PC-9 (cell line): Measurements from ENCODE around the gene ADAMTS6.

ENCODE experiments used
- EZH2 ChIP-seq: fragments of 200-600 bp; sonication (generic); IDR thresholded peaks from 2 replicates; pipeline ENCODE4 v1.8.0; 2017; ENCODE audit warnings: antibody characterized with exemption, low read depth
- TF ChIP-seq, protein P1 (sequence below): fragments of 200-600 bp; sonication (generic); conservative IDR thresholded peaks from 2 replicates; pipeline ENCODE4 v1.6.1; 2017; ENCODE audit warnings: mixed run types, antibody characterized with exemption, mild to moderate bottlenecking, moderate library complexity

GRCh38 chr5:65132386-65132785 lies 349.3 kb downstream of the ADAMTS6 start:
- TF ChIP-seq, protein P1, sequence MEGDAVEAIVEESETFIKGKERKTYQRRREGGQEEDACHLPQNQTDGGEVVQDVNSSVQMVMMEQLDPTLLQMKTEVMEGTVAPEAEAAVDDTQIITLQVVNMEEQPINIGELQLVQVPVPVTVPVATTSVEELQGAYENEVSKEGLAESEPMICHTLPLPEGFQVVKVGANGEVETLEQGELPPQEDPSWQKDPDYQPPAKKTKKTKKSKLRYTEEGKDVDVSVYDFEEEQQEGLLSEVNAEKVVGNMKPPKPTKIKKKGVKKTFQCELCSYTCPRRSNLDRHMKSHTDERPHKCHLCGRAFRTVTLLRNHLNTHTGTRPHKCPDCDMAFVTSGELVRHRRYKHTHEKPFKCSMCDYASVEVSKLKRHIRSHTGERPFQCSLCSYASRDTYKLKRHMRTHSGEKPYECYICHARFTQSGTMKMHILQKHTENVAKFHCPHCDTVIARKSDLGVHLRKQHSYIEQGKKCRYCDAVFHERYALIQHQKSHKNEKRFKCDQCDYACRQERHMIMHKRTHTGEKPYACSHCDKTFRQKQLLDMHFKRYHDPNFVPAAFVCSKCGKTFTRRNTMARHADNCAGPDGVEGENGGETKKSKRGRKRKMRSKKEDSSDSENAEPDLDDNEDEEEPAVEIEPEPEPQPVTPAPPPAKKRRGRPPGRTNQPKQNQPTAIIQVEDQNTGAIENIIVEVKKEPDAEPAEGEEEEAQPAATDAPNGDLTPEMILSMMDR: no peak
- no peak for TF ChIP-seq EZH2
